ENCODE results near the gene NUP188. TPM values are rescaled to one million over a fixed set of nuclear protein-coding genes. Genes with fewer than 3 reads are reported as not detected.

The NUP188 gene
- total RNA-seq, 1 donor, result 30.0 TPM

GRCh38 chr9:129021091-129021490 lies 73.6 kb downstream of the NUP188 start:
- Histone ChIP-seq H3K9me3 (ENCODE audit: low read depth, low read length) (no peaks in the 10 kb centered on the region), H3K27ac (ENCODE audit: low read depth, low read length) (no peak overlapping the region), H4K20me1 (ENCODE audit: insufficient read depth, low read length) (peaks cover 7% of the 10 kb centered on the region), H3K4me1 (ENCODE audit: insufficient read depth, low read length) (peaks cover 6% of the 10 kb centered on the region), H3K4me2 (ENCODE audit: insufficient read depth, low read length) (no peak overlapping the region), H3K27me3 (ENCODE audit: insufficient read depth, low read length) (no peaks in the 10 kb centered on the region), H2AFZ (ENCODE audit: low read length) (no peak overlapping the region), H3K79me2 (ENCODE audit: insufficient read depth, low read length) (peaks cover 14% of the 10 kb centered on the region), H3K4me3 (ENCODE audit: insufficient read depth, low read length) (no peak overlapping the region), H3K36me3 (ENCODE audit: insufficient read depth, low read length) (no peaks in the 10 kb centered on the region)
- no peak for TF ChIP-seq CTCF (IDR thresholded peaks at IDR 0.05; ENCODE audit: extremely low read depth, low read depth, low read length)
- DNase-seq (ENCODE audit: insufficient read length, low spot score, missing footprints), result peak; percentile 82

- Histone ChIP-seq H2AFZ (ENCODE audit: low read length) (no peak overlapping the region), H3K27ac (ENCODE audit: low read depth, low read length) (no peak overlapping the region), H3K36me3 (ENCODE audit: insufficient read depth, low read length) (no peaks in the 10 kb centered on the region), H3K4me1 (ENCODE audit: insufficient read depth, low read length) (peaks cover 8% of the 10 kb centered on the region), H3K4me2 (ENCODE audit: insufficient read depth, low read length) (no peak overlapping the region), H3K79me2 (ENCODE audit: insufficient read depth, low read length) (peaks cover 22% of the 10 kb centered on the region), H3K9me3 (ENCODE audit: low read depth, low read length) (no peaks in the 10 kb centered on the region), H3K4me3 (ENCODE audit: insufficient read depth, low read length) (no peak overlapping the region), H3K27me3 (ENCODE audit: insufficient read depth, low read length) (no peaks in the 10 kb centered on the region), H4K20me1 (ENCODE audit: insufficient read depth, low read length) (peaks cover 8% of the 10 kb centered on the region)
- TF ChIP-seq CTCF (IDR thresholded peaks at IDR 0.05; ENCODE audit: extremely low read depth, low read depth, low read length), result no peak
- peak; percentile 64 for DNase-seq (ENCODE audit: insufficient read length, low spot score, missing footprints)
These were observed 74.5 kb downstream of the NUP188 start for GRCh38 chr9:129022037-129022436.

GRCh38 chr9:129023036-129023907 lies 75.8 kb downstream of the NUP188 start:
- H4K20me1 ChIP-seq (ENCODE audit: insufficient read depth, low read length), result peaks cover 13% of the 10 kb centered on the region
- H2AFZ ChIP-seq (ENCODE audit: low read length), result peak overlapping the region; percentile 6
- H3K27ac ChIP-seq (ENCODE audit: low read depth, low read length), result no peak overlapping the region
- no peaks in the 10 kb centered on the region for H3K27me3 ChIP-seq (ENCODE audit: insufficient read depth, low read length)
- H3K79me2 ChIP-seq (ENCODE audit: insufficient read depth, low read length), result peaks cover 29% of the 10 kb centered on the region
- H3K4me1 ChIP-seq (ENCODE audit: insufficient read depth, low read length), result peaks cover 16% of the 10 kb centered on the region
- H3K36me3 ChIP-seq (ENCODE audit: insufficient read depth, low read length), result no peaks in the 10 kb centered on the region
- no peaks in the 10 kb centered on the region for H3K9me3 ChIP-seq (ENCODE audit: low read depth, low read length)
- no peak overlapping the region for H3K4me3 ChIP-seq (ENCODE audit: insufficient read depth, low read length)
- peak overlapping the region; percentile 36 for H3K4me2 ChIP-seq (ENCODE audit: insufficient read depth, low read length)
- no peak for TF ChIP-seq CTCF (IDR thresholded peaks at IDR 0.05; ENCODE audit: extremely low read depth, low read depth, low read length)
- DNase-seq (ENCODE audit: insufficient read length, low spot score, missing footprints), result peak; percentile 96

GRCh38 chr9:129023908-129024233 lies 76.4 kb downstream of the NUP188 start:
- Histone ChIP-seq H2AFZ (ENCODE audit: low read length) (peak overlapping the region; percentile 6), H3K79me2 (ENCODE audit: insufficient read depth, low read length) (peaks cover 29% of the 10 kb centered on the region), H3K9me3 (ENCODE audit: low read depth, low read length) (no peaks in the 10 kb centered on the region), H3K4me1 (ENCODE audit: insufficient read depth, low read length) (peaks cover 16% of the 10 kb centered on the region), H3K4me3 (ENCODE audit: insufficient read depth, low read length) (no peak overlapping the region), H3K27ac (ENCODE audit: low read depth, low read length) (no peak overlapping the region), H3K27me3 (ENCODE audit: insufficient read depth, low read length) (no peaks in the 10 kb centered on the region), H3K4me2 (ENCODE audit: insufficient read depth, low read length) (peak overlapping the region; percentile 36), H3K36me3 (ENCODE audit: insufficient read depth, low read length) (no peaks in the 10 kb centered on the region), H4K20me1 (ENCODE audit: insufficient read depth, low read length) (peaks cover 13% of the 10 kb centered on the region)
- no peak for TF ChIP-seq CTCF (IDR thresholded peaks at IDR 0.05; ENCODE audit: extremely low read depth, low read depth, low read length)
- DNase-seq (ENCODE audit: insufficient read length, low spot score, missing footprints), result no peak

All from osteoblast (primary cell).